WTC11 (cell line): ENCODE results near the gene KCNG1. TPM values are rescaled to one million over a fixed set of nuclear protein-coding genes. Genes with fewer than 3 reads are reported as not detected.

Experiments
- ATAC-seq: fragments of 200-7000 bp; cut with Tn5 transposase; 2 replicates; pipeline ENCODE4 v1.10.0; 2021; ENCODE audit warnings: mild to moderate bottlenecking, moderate library complexity
- CTCF ChIA-PET: fragments of 300-600 bp; sonication (Branson Sonifier 250); formaldehyde crosslinking; loops from one replicate; lab custom pipeline; 2021; ENCODE audit warnings: antibody characterized with exemption; lab: Charles Lee
- POLR2A ChIA-PET: fragments of 350-600 bp; sonication (Branson Sonifier 250); formaldehyde crosslinking; loops from one replicate; lab custom pipeline; 2021; ENCODE audit warnings: antibody characterized with exemption; lab: Charles Lee
- DNase-seq: peaks from one replicate; pipeline ENCODE4 v3.0.0; 2021; ENCODE audit warnings: low spot score
- H3K27ac Mint-ChIP-seq: 2 replicates; pipeline ENCODE4 v1.8.0; 2021; ENCODE audit warnings: mixed read lengths
- H3K27me3 Mint-ChIP-seq: 2 replicates; pipeline ENCODE4 v1.8.0; 2021; ENCODE audit warnings: low read depth, mild to moderate bottlenecking, moderate library complexity, mixed read lengths
- H3K36me3 Mint-ChIP-seq: 2 replicates; pipeline ENCODE4 v1.8.0; 2021; ENCODE audit warnings: mixed read lengths
- H3K4me1 Mint-ChIP-seq: 2 replicates; pipeline ENCODE4 v1.8.0; 2022; ENCODE audit warnings: mixed read lengths
- H3K4me3 Mint-ChIP-seq: 2 replicates; pipeline ENCODE4 v1.8.0; 2021; ENCODE audit warnings: mild to moderate bottlenecking, moderate library complexity, mixed read lengths
- H3K9me3 Mint-ChIP-seq: 2 replicates; pipeline ENCODE4 v1.8.0; 2021; ENCODE audit warnings: mixed read lengths
- ATF1 ChIP-seq: sonication (generic); formaldehyde crosslinking; IDR thresholded peaks from 2 replicates; pipeline ENCODE4 v1.8.1; 2023; ENCODE audit warnings: mild to moderate bottlenecking, moderate library complexity, missing genetic modification reagents
- CREM ChIP-seq: sonication (generic); formaldehyde crosslinking; IDR thresholded peaks from 2 replicates; pipeline ENCODE4 v1.8.1; 2022; ENCODE audit warnings: mild to moderate bottlenecking, missing genetic modification reagents, moderate library complexity
- E2F1 ChIP-seq: sonication (generic); formaldehyde crosslinking; IDR thresholded peaks from 2 replicates; pipeline ENCODE4 v1.8.0; 2022; ENCODE audit warnings: mild to moderate bottlenecking, missing genetic modification reagents
- ELF4 ChIP-seq: sonication (generic); formaldehyde crosslinking; IDR thresholded peaks from 2 replicates; pipeline ENCODE4 v1.8.1; 2022; ENCODE audit warnings: low read depth, mild to moderate bottlenecking, moderate library complexity, missing genetic modification reagents
- ESRRA ChIP-seq: sonication (generic); formaldehyde crosslinking; IDR thresholded peaks from 2 replicates; pipeline ENCODE4 v1.8.1; 2022; ENCODE audit warnings: mild to moderate bottlenecking, missing genetic modification reagents, borderline replicate concordance
- ETV6 ChIP-seq: sonication (generic); formaldehyde crosslinking; IDR thresholded peaks from 2 replicates; pipeline ENCODE4 v1.8.1; 2022; ENCODE audit warnings: mild to moderate bottlenecking, missing genetic modification reagents
- JUN ChIP-seq: sonication (generic); formaldehyde crosslinking; IDR thresholded peaks from 2 replicates; pipeline ENCODE4 v1.8.0; 2023; ENCODE audit warnings: mild to moderate bottlenecking, missing genetic modification reagents
- NFYB ChIP-seq: sonication (generic); formaldehyde crosslinking; conservative IDR thresholded peaks from 2 replicates; pipeline ENCODE4 v1.8.0; 2022; ENCODE audit warnings: low read depth, missing genetic modification reagents
- SMAD3 ChIP-seq: sonication (generic); formaldehyde crosslinking; IDR thresholded peaks from 2 replicates; pipeline ENCODE4 v1.8.0; 2022; ENCODE audit warnings: missing genetic modification reagents, mild to moderate bottlenecking, borderline replicate concordance
- TCF7 ChIP-seq: sonication (generic); formaldehyde crosslinking; IDR thresholded peaks from 2 replicates; pipeline ENCODE4 v1.8.0; 2022; ENCODE audit warnings: mild to moderate bottlenecking, low read depth, missing genetic modification reagents, moderate library complexity
- USF1 ChIP-seq: sonication (generic); formaldehyde crosslinking; IDR thresholded peaks from 2 replicates; pipeline ENCODE4 v1.8.0; 2022; ENCODE audit warnings: mild to moderate bottlenecking, missing genetic modification reagents
- ZBTB21 ChIP-seq: sonication (generic); formaldehyde crosslinking; IDR thresholded peaks from 2 replicates; pipeline ENCODE4 v1.8.1; 2023; ENCODE audit warnings: mild to moderate bottlenecking, missing genetic modification reagents, borderline replicate concordance
- ZMAT4 ChIP-seq: fragments of 250-450 bp; sonication (Bioruptor Pico); IDR thresholded peaks from 2 replicates; pipeline ENCODE4 v1.9.0; 2021; ENCODE audit warnings: mild to moderate bottlenecking
- ZNF121 ChIP-seq: sonication (generic); formaldehyde crosslinking; IDR thresholded peaks from 2 replicates; pipeline ENCODE4 v1.8.0; 2023; ENCODE audit warnings: missing genetic modification reagents
- ZNF423 ChIP-seq: fragments of 250-450 bp; sonication (Bioruptor Pico); IDR thresholded peaks from 2 replicates; pipeline ENCODE4 v2.1.2; 2022; ENCODE audit warnings: mild to moderate bottlenecking, moderate library complexity
- ZNF532 ChIP-seq: fragments of 250-450 bp; sonication (Bioruptor Pico); IDR thresholded peaks from 2 replicates; pipeline ENCODE4 v1.9.0; 2021; ENCODE audit warnings: mild to moderate bottlenecking, borderline replicate concordance
- ZNF671 ChIP-seq: fragments of 250-450 bp; sonication (Bioruptor Pico); IDR thresholded peaks from 2 replicates; pipeline ENCODE4 v1.8.0; 2021; ENCODE audit warnings: mild to moderate bottlenecking
- total RNA-seq: library from RNA; stranded (reverse); gene quantifications from 3 replicates; pipeline ENCODE4 v1.2.3, GENCODE V29; 2021
- TF ChIP-seq, protein P1 (sequence below): sonication (generic); formaldehyde crosslinking; IDR thresholded peaks from 2 replicates; pipeline ENCODE4 v1.8.1; 2022; ENCODE audit warnings: missing genetic modification reagents, borderline replicate concordance
- TF ChIP-seq, protein P2 (sequence below): sonication (generic); formaldehyde crosslinking; IDR thresholded peaks from 2 replicates; pipeline ENCODE4 v1.8.1; 2023; ENCODE audit warnings: mild to moderate bottlenecking, missing genetic modification reagents
- TF ChIP-seq, protein P3 (sequence below): sonication (generic); formaldehyde crosslinking; conservative IDR thresholded peaks from 2 replicates; pipeline ENCODE4 v1.8.1; 2023; ENCODE audit warnings: mild to moderate bottlenecking, low read depth, missing genetic modification reagents, moderate library complexity

The KCNG1 gene
- total RNA-seq, 1 experiment from 2014 or later: 34.6 TPM

- peaks cover 16% of the 10 kb centered on the region for H3K4me1 Mint-ChIP-seq
- DNase-seq (no peak), ATAC-seq (no peak)
- no peaks in the 10 kb centered on the region for H3K36me3 Mint-ChIP-seq
- no peak overlapping the region for H3K4me3 Mint-ChIP-seq
- ChIA-PET POLR2A (no interaction called here), CTCF (no interaction called here)
- H3K27me3 Mint-ChIP-seq: no peaks in the 10 kb centered on the region
- no peak overlapping the region for H3K27ac Mint-ChIP-seq
- TF ChIP-seq ZBTB21 (CRISPR knock-in tag) (no peak), ETV6 (CRISPR knock-in tag) (no peak), ATF1 (CRISPR knock-in tag) (no peak), USF1 (no peak), ZNF121 (CRISPR knock-in tag) (no peak), SMAD3 (CRISPR knock-in tag) (no peak), NFYB (CRISPR knock-in tag) (no peak), ZMAT4 (CRISPR knock-in tag) (no peak), ELF4 (CRISPR knock-in tag) (no peak)
- TF ChIP-seq, protein P1, sequence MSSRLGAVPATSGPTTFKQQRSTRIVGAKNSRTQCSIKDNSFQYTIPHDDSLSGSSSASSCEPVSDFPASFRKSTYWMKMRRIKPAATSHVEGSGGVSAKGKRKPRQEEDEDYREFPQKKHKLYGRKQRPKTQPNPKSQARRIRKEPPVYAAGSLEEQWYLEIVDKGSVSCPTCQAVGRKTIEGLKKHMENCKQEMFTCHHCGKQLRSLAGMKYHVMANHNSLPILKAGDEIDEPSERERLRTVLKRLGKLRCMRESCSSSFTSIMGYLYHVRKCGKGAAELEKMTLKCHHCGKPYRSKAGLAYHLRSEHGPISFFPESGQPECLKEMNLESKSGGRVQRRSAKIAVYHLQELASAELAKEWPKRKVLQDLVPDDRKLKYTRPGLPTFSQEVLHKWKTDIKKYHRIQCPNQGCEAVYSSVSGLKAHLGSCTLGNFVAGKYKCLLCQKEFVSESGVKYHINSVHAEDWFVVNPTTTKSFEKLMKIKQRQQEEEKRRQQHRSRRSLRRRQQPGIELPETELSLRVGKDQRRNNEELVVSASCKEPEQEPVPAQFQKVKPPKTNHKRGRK: no peak
- peaks cover 4% of the 10 kb centered on the region for H3K9me3 Mint-ChIP-seq
These were observed 39.2 kb upstream of the KCNG1 start for GRCh38 chr20:51062065-51062464.

GRCh38 chr20:51061418-51062045 is 38.6 kb upstream of the KCNG1 start:
- Mint-ChIP-seq H3K27me3 (no peaks in the 10 kb centered on the region), H3K4me3 (no peak overlapping the region), H3K27ac (0 out of 2 replicates have a peak overlapping the region, but pooled peaks have one; percentile 52), H3K9me3 (peaks cover 10% of the 10 kb centered on the region), H3K36me3 (no peaks in the 10 kb centered on the region), H3K4me1 (peaks cover 16% of the 10 kb centered on the region)
- no peak for DNase-seq
- no peak for ATAC-seq
- ChIA-PET POLR2A (no interaction called here), CTCF (no interaction called here)
- TF ChIP-seq JUN (CRISPR knock-in tag) (no peak), E2F1 (CRISPR knock-in tag) (no peak), ESRRA (CRISPR knock-in tag) (no peak), NFYB (CRISPR knock-in tag) (no peak), ZNF671 (no peak), CREM (no peak), ZNF423 (no peak), ZMAT4 (CRISPR knock-in tag) (no peak), TCF7 (CRISPR knock-in tag) (no peak), ZNF532 (no peak)
- TF ChIP-seq, protein P2, sequence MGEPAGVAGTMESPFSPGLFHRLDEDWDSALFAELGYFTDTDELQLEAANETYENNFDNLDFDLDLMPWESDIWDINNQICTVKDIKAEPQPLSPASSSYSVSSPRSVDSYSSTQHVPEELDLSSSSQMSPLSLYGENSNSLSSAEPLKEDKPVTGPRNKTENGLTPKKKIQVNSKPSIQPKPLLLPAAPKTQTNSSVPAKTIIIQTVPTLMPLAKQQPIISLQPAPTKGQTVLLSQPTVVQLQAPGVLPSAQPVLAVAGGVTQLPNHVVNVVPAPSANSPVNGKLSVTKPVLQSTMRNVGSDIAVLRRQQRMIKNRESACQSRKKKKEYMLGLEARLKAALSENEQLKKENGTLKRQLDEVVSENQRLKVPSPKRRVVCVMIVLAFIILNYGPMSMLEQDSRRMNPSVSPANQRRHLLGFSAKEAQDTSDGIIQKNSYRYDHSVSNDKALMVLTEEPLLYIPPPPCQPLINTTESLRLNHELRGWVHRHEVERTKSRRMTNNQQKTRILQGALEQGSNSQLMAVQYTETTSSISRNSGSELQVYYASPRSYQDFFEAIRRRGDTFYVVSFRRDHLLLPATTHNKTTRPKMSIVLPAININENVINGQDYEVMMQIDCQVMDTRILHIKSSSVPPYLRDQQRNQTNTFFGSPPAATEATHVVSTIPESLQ: no peak
- TF ChIP-seq, protein P3, sequence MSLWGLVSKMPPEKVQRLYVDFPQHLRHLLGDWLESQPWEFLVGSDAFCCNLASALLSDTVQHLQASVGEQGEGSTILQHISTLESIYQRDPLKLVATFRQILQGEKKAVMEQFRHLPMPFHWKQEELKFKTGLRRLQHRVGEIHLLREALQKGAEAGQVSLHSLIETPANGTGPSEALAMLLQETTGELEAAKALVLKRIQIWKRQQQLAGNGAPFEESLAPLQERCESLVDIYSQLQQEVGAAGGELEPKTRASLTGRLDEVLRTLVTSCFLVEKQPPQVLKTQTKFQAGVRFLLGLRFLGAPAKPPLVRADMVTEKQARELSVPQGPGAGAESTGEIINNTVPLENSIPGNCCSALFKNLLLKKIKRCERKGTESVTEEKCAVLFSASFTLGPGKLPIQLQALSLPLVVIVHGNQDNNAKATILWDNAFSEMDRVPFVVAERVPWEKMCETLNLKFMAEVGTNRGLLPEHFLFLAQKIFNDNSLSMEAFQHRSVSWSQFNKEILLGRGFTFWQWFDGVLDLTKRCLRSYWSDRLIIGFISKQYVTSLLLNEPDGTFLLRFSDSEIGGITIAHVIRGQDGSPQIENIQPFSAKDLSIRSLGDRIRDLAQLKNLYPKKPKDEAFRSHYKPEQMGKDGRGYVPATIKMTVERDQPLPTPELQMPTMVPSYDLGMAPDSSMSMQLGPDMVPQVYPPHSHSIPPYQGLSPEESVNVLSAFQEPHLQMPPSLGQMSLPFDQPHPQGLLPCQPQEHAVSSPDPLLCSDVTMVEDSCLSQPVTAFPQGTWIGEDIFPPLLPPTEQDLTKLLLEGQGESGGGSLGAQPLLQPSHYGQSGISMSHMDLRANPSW (CRISPR knock-in tag): no peak
